ENCODE data around the gene GPR146.
A peak's percentile ranks its signal among the peaks of the same experiment; 100 is the strongest.
"Not testable (repeated sequence)": the region's sequence is repeated elsewhere in the genome, so short reads cannot be mapped to it uniquely, and the experiment has no call there.

The GPR146 gene

GRCh38 chr7:1025743-1026581, 18.4 kb upstream of the GPR146 start:
- no peak for DNase-seq

GRCh38 chr7:1026721-1027161, 17.6 kb upstream of the GPR146 start:
- no peak for DNase-seq

GRCh38 chr7:1027242-1028043, 16.9 kb upstream of the GPR146 start:
- DNase-seq, result no peak

- DNase-seq, result peak; percentile 90
Observed at GRCh38 chr7:1028044-1028770, 16.1 kb upstream of the GPR146 start.

- peak; percentile 66 for DNase-seq
Observed at GRCh38 chr7:1028775-1029636, 15.3 kb upstream of the GPR146 start.

- no peak for DNase-seq
Observed at GRCh38 chr7:1029637-1030443, 14.5 kb upstream of the GPR146 start.

- DNase-seq, result no peak
Observed at GRCh38 chr7:1030444-1031070, 13.8 kb upstream of the GPR146 start.

GRCh38 chr7:1031716-1032455, 12.5 kb upstream of the GPR146 start:
- DNase-seq, result no peak

GRCh38 chr7:1032536-1033181, 11.7 kb upstream of the GPR146 start:
- DNase-seq, result no peak

GRCh38 chr7:1033546-1034145, 10.7 kb upstream of the GPR146 start:
- DNase-seq, result no peak

- DNase-seq, result not testable (repeated sequence)
Observed at GRCh38 chr7:1034769-1035168, 9.6 kb upstream of the GPR146 start.

- DNase-seq, result not testable (repeated sequence)
Observed at GRCh38 chr7:1036164-1036928, 8.0 kb upstream of the GPR146 start.

GRCh38 chr7:1040233-1040632, 4.1 kb upstream of the GPR146 start:
- not testable (repeated sequence) for DNase-seq

- DNase-seq, result no peak
Observed at GRCh38 chr7:1040790-1041189, 3.6 kb upstream of the GPR146 start.

- DNase-seq, result no peak
Observed at GRCh38 chr7:1041551-1042491, 2.5 kb upstream of the GPR146 start.

- DNase-seq, result no peak
Observed at GRCh38 chr7:1042492-1042833, 1.9 kb upstream of the GPR146 start.

GRCh38 chr7:1043552-1044188, 676 bp upstream of the GPR146 start:
- no peak for DNase-seq

Data from activated CD4-positive, CD25-positive, alpha-beta regulatory T cell treated with anti-CD3 and anti-CD28 coated beads, Interleukin-2, amount 50 U/mL, for 72 hours (primary cell).